ENCODE results near the gene MAPK8. TPM values are rescaled to one million over a fixed set of nuclear protein-coding genes. Genes with fewer than 3 reads are reported as not detected.

The MAPK8 gene
- total and polyA plus RNA-seq, 2 of the 4 experiments (the other 2 are of a cell fraction), result 41.5 to 54.7 TPM

DNA sequence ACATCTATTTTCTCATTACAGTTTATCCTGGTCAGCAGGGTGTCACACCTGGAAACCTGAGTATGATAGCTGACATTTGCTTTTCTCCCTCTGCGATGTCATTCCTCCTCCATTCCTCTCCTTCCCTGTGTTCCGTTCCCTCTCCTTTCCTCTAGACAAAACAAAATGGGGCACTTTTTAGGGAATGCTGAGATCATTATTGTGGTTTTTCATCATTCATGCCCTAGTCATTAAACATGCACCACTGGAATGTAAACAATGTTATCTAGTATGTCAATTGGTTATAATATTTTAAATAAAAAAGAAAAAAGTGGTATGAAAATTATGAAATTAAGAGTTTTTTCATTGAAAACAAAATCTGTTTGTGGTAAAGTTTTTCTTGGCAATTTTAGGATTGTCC is 132.6 kb downstream of the MAPK8 start:
- peak overlapping the region; percentile 92 for H3K23ac ChIP-seq (ENCODE audit: low read depth, low read length)
- H3K27me3 ChIP-seq (ENCODE audit: control insufficient read depth, insufficient read depth, low read length), result no peaks in the 10 kb centered on the region
- ChIA-PET POLR2A (ENCODE audit: unreplicated experiment) (no interaction called here), CTCF (no interaction called here)
- peaks cover 0 to 16% of the 10 kb centered on the region in 2 experiments; a peak in 1 of 4 replicates for H3K79me1 ChIP-seq (ENCODE audit: low read depth in 1 of 2, low read length in 2 of 2)
- peak overlapping the region; percentile 4; the same call in 1 of the 3 replicates for H2BK15ac ChIP-seq (ENCODE audit: low read depth, low read length)
- H2AK9ac ChIP-seq (replicated peaks; ENCODE audit: low read depth, low read length, poor library complexity), result no peak overlapping the region
- H4K5ac ChIP-seq (ENCODE audit: low read depth, low read length), result no peak overlapping the region
- peaks cover 4% of the 10 kb centered on the region; the same call in 1 of the 2 replicates for H4K20me1 ChIP-seq (ENCODE audit: insufficient read depth, low read length)
- H3K4me3 ChIP-seq (ENCODE audit: insufficient read depth, low read depth, low read length), result no peak overlapping the region
- H3K9me3 ChIP-seq (ENCODE audit: control insufficient read depth, insufficient read depth, low read length), result no peaks in the 10 kb centered on the region
- peaks cover 8% of the 10 kb centered on the region for H3K4me1 ChIP-seq (ENCODE audit: control insufficient read depth, insufficient read depth, low read length)
- H3K4ac ChIP-seq (ENCODE audit: low read depth, low read length), result peak overlapping the region; percentile 69
- no peak overlapping the region for H3K27ac ChIP-seq (ENCODE audit: insufficient read depth, low read length)
- peak overlapping the region; percentile 80; the same call in 1 of the 2 replicates for H3K18ac ChIP-seq (ENCODE audit: low read depth, low read length)
- dilution Hi-C loops (cut with HindIII; ENCODE audit: low sequenced_read_pairs, unreplicated experiment), result no loop called here
- no peak overlapping the region for H2AFZ ChIP-seq (replicated peaks; ENCODE audit: low read length, poor library complexity)
- H2AK5ac ChIP-seq (ENCODE audit: low read depth, low read length), result 0 out of 2 replicates have a peak overlapping the region, but pooled peaks have one; percentile 6
- ATAC-seq (ENCODE audit: low read depth) (peak; percentile 74), DNase-seq (peak; percentile 81)
- peak overlapping the region; percentile 75 for H2BK5ac ChIP-seq (ENCODE audit: low read depth, low read length, poor library complexity, severe bottlenecking)
- TF ChIP-seq SMC3 (IDR thresholded peaks at IDR 0.05; ENCODE audit: low read depth, low read length) (0 out of 2 replicates have a peak, but pooled peaks have one; percentile 6), RAD21 (IDR thresholded peaks at IDR 0.05; ENCODE audit: low read length) (no peak)
- in situ Hi-C loops (cut with MboI; ENCODE audit: low sequenced_read_pairs), result no loop called here
- H2BK20ac ChIP-seq (ENCODE audit: low read depth, low read length), result peak overlapping the region; percentile 79; the same call in 1 of the 2 replicates
- no CpG with 5 or more reads among the region's 2 CpGs for WGBS, 2 experiments (ENCODE audit: extremely low coverage in 2 of 2, insufficient read length in 1 of 2)
- BruUV-seq (replicated peaks), result no TSS peak
- no peak overlapping the region for H3K9ac ChIP-seq (ENCODE audit: low read depth, low read length)
- peak overlapping the region; percentile 75; the same call in 1 of the 2 replicates for H2BK120ac ChIP-seq (ENCODE audit: low read depth, low read length)
- intact Hi-C loops (cut with micrococcal nuclease), result loop anchor here (5.0 kb wide), 1 partner anchor 127 kb away; no protein-coding TSS in a partner anchor
- no peak overlapping the region for H3K56ac ChIP-seq (ENCODE audit: extremely low read depth, insufficient read depth, low read length)
- H3K9me1 ChIP-seq (ENCODE audit: insufficient read depth, low read length), result peaks cover 21% of the 10 kb centered on the region
- H3K14ac ChIP-seq (replicated peaks; ENCODE audit: low read depth, low read length), result 0 out of 2 replicates have a peak overlapping the region, but pooled peaks have one; percentile 33
- H3K36me3 ChIP-seq (ENCODE audit: control insufficient read depth, insufficient read depth, low read length), result peaks cover 3% of the 10 kb centered on the region
- H3K4me2 ChIP-seq (ENCODE audit: low read depth, low read length), result peak overlapping the region; percentile 11; the same call in 1 of the 2 replicates
- no peak overlapping the region for H4K91ac ChIP-seq (ENCODE audit: insufficient read depth, low read depth, low read length)
- peak overlapping the region in 1 of 2 experiments; percentile 77; a peak in 1 of 4 replicates for H4K8ac ChIP-seq (ENCODE audit: low read depth in 2 of 2, low read length in 2 of 2)

Data from IMR-90 (cell line).